ENCODE results near the gene SEC22C.
"Not testable (repeated sequence)": the region's sequence is repeated elsewhere in the genome, so short reads cannot be mapped to it uniquely, and the experiment has no call there.

SEC22C gene

DNA sequence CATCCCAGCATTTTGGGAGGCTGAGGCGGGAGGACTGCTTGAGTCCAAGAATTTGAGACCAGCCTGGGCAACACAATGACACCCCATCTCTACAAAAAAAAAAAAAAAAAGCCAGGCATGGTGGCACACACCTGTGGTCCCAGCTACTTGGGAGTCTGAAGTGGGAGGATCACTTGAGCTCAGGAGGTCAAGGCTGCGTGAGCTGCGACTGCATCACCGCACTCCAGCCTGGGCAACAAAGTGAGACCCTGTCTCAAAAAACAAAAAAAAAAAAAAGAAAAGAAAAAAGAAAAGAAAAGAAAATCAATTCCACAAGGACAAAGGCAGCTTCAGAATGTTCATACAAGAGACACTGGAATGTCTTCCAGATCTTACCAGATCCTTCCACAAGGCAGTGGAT, 2.4 kb downstream of the SEC22C start:
- DNase-seq, result not testable (repeated sequence)

DNA sequence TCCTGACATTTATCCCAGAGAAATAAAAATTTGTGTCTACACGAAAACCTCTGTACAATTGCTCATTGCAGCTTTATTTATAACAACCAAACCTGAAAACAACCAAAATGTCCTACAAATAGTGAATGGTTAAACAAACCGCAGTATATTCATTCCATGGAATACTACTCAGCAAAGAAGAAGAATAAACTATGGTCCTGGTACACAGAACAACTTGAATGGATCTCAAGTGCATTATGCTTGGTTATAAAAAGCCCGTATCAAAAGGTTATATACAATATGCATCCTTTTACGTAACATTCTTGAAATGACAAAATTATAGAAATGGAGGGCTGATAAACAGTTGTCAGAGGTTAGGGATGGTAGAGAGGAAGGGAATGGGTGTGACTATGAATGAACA, 3.7 kb downstream of the SEC22C start:
- DNase-seq, result no peak

DNA sequence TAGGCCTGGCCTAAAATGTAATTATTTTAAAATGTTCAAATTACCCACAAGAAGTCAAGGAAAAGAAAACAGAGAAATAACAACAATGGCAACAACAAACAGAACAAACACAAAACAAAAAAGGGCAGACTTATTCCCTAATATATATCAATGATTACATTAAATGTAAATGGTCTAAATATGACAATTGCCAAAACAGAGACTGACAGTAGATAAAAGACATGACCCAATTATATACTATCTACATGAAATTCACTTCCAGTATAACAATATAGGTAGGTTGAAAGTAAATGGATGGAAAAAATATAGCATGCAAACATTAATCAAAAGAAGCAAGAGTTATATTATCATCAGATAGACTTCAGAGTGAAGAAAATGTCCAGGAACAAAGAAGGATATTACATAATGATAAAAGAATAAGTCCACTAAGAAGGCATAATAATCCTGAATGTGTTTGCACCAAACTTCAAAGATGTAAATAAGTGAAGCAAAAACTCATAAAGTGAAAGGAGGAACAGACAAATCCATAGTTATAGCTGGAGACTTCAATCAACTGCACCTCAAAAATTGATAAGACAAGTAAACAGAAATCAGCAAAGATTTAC, 6.5 kb downstream of the SEC22C start:
- no peak for DNase-seq

GRCh38 chr3:42572278-42572677, 9.5 kb downstream of the SEC22C start:
- no peak for DNase-seq

- DNase-seq, result no peak
These were observed 12.1 kb downstream of the SEC22C start for GRCh38 chr3:42569593-42570142.

GRCh38 chr3:42562047-42562907, 19.5 kb downstream of the SEC22C start:
- DNase-seq, result no peak

- DNase-seq, result no peak
These were observed 23.9 kb downstream of the SEC22C start for GRCh38 chr3:42557854-42558253.

DNA sequence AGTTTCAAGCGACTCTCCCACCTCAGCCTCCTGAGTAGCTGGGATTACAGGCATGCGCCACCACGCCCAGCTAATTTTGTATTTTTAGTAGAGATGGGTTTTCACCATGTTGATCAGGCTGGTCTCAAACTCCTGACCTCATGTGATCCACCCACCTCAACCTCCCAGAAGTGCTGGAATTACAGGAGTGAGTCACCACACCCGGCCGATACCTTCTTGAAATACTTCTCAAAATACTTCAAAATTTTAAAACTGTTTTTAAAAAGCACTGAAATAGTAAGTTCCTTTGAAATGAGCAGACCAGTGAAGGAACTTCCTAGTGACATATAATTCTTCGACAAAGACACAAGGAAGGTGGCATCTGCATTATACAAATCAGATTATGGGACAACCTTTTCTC, 24.9 kb downstream of the SEC22C start:
- DNase-seq, result not testable (repeated sequence)

DNA sequence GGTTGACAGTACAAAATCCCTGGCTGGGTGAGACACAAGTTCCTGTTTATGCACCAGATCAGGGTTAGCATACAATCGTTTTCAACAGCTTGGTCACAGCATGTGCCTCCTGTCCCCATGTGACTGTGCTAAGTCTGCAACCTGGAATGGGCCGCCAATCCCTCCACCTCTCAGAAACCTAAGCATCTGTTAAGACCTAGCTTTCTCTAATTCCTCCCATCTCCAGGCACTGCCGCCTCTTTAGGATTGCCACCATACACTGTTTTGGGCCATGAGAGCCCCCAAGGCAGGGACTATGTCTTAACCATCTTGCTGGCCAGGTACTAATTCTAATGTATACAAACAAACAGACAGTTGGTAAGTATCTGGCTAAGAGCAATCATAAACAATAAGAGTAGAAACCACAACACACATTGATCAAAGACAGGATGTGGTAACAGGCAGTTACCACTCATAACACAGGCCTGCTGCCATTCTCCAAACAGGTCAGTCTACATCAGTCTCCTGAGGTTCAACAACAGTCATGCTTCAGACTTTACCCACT, 25.6 kb downstream of the SEC22C start:
- DNase-seq, result no peak

DNA sequence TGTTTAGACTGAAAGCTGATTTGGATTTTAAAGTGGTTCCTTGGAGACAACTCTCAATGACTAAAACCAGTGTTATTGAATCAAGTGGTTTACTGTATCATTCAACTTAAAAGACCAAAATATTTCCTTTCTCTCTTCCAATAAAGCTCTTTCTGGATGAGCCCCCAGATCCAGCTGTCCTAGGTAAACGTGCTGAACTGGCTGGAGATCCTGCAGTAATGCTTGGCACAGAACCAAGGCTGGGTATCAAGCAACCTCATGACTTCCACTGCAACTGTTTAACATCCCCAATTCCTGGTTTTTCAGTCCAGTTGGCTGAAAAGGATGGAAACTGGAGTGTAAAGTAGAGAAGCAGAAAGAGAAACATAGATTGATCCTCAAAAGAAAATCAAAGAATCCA, 28.9 kb downstream of the SEC22C start:
- no peak for DNase-seq

GRCh38 chr3:42550250-42550649, 31.5 kb downstream of the SEC22C start:
- no peak for DNase-seq

GRCh38 chr3:42549131-42549530, 32.6 kb downstream of the SEC22C start:
- DNase-seq, result no peak

DNA sequence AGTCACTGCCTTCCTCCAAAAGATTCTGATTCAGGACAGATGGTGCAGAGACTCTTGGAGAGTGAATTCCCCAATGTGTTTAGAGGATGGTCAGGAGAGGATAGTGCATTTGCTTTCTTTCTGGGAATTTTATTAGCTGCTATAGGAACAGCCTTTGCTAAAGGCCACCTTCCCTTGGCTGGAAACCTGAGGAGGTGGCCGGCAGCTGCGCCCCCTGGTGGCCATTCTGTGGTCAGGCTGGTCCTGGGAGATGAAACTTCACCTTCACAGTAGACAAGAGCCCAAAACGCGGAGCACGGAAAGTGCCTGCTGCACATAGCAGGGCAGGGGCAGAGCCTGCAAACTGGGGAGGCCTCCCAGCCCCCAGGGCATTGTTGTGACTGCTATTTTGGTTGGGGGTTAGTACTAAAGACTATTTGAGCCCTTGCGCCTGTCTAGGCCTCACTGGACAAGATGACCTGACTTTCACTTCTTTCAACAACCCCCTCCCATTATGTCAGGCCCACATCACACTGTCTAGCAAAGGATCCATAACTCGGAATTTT, 34.3 kb downstream of the SEC22C start:
- DNase-seq, result no peak

DNA sequence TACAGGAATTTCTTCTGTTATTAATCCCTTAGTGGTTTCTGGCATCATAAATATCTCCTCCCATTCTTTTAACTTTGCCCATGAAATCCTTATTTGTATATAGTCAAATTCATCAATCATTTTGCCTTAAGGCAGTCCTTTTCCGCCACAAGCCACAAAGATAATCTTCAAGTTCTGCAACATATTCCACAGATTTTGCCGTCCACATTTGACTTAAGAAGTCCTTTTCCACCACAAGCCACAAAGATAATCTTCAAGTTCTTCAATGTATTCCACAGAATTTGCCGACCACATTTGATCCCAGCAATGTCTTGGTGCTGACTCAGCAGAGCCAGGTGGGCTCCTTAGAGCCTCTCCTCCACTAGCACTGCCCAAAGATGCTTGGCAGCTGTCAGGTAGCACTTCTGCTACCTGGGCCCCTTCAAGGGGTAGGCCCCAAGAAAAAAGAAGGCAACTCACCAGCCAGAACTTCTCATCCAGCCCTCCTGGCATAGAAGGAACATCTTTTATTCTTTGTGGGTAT, 35.0 kb downstream of the SEC22C start:
- DNase-seq, result no peak

GRCh38 chr3:42545284-42545900, 36.4 kb downstream of the SEC22C start:
- DNase-seq, result no peak

DNA sequence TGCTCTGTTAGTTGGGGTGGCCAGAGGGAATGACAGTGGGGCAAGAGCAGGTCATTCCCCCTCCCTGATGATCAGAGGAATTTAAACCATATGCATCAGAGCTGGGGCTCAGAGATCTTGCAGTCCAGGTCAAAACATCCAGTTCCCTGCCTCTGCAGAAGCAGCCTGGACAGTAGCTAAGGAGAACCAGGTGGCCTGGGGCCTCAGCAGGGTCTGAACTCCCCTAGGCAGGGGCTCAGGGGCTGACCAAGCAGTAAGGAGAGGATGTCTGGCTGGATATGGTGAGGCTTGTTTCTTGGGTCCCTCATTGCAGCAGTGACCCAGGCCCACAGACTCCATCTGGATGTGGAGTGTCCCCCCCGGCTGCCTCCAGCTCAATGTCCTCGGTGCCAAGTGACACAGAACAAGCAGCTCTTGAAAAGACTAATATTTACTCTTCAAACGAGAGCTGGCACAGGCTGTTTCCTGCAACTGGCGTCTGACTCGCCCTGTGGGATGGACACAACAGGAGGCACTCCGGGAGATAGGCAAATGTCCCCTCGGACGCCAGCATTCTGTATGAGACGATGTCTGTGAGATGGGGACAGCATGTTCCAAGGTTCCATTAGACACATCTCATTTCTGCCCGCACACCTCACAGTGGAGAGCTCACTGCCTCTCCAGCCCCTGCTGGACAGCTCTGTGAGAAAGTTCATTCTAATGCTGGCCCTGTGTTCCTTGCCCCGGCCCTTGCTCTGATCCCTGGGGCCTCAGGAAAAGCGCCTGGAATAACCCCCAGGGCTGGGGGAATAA, 37.1 kb downstream of the SEC22C start:
- no peak for DNase-seq

DNA sequence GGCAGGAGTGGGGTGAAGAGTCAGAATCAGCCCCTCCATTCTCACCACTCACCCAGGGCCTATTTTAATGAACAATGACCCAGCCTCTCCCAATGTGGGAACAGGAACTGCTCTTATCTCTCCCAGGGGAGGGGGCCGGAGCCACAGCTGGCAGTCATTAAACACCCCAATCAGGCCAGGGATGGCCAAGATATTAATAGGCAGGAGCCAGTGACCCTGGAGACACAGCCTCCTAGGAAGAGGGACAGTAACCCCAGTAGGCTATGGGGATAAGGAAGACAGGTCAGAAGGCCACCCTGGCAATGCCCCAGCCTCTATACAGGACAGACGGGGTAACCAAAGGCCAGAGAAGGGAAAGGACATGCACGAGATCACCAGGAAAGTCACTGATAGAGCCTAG, 40.7 kb downstream of the SEC22C start:
- DNase-seq, result no peak

DNA sequence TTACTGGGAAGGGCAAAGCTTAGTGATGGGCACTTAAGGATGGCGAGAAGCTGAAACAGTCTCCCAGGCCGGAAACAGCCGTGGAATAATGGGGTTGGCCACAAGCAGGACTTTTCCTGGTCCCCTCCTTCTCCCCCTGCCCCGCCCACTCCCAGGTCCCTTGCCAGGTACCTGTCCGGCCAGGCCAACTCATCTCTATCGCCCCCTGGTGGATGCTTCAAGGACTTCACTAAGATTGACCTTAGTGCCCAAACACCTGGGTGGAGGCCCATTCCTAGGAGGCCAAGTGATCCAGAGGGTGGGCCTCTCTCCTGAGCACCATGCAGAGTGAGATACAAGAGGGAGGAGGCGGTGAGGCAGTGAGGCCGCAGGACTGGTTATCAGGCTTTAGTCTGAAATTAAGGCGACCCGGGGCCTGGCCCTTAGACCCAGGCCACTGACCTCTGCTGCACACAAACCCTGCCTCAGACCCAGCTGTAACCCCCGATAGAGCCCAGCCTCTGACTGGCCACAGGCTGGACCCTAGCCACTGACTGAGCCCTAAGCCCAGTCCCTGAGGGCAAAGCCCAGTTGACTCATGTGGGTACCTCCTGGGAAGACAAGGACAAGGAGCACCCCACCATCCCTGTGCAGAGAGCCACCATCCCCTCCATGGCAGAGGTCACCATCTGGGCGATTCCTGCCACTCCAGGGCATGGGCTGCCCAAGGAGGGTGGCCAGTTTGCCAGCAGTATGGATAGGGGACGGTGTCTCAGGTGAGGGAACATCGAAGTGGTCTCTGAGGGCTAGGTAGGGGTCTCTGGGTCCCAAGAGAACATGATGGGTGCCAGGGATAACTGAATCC, 41.7 kb downstream of the SEC22C start:
- no peak for DNase-seq

- DNase-seq, result no peak
These were observed 44.4 kb downstream of the SEC22C start for GRCh38 chr3:42537350-42537749.

- no peak for DNase-seq
These were observed 45.6 kb downstream of the SEC22C start for GRCh38 chr3:42535981-42536784.
